Activated naive CD4-positive, alpha-beta T cell treated with anti-CD3 and anti-CD28 coated beads, Interleukin-2, amount 50 U/mL, for 16 hours (primary cell): ENCODE data around the gene MRPL4.

ENCODE experiments used
- DNase-seq: peaks from one replicate; pipeline ENCODE4 v3.0.0-alpha.2; 2020

The MRPL4 gene

GRCh38 chr19:10251792-10252694 lies at the start of gene MRPL4:
Gene MRPL4, plus strand, starts transcription at chr19:10252214. Its CDS starts 40 bp downstream, at chr19:10252254.
- peak; percentile 97 for DNase-seq

- no peak for DNase-seq
These were observed 48.3 kb upstream of the MRPL4 start for GRCh38 chr19:10203686-10204085.

- DNase-seq = no peak
These were observed 46.4 kb upstream of the MRPL4 start for GRCh38 chr19:10205636-10206035.

GRCh38 chr19:10206226-10206885 lies 45.7 kb upstream of the MRPL4 start:
- no peak for DNase-seq

DNA sequence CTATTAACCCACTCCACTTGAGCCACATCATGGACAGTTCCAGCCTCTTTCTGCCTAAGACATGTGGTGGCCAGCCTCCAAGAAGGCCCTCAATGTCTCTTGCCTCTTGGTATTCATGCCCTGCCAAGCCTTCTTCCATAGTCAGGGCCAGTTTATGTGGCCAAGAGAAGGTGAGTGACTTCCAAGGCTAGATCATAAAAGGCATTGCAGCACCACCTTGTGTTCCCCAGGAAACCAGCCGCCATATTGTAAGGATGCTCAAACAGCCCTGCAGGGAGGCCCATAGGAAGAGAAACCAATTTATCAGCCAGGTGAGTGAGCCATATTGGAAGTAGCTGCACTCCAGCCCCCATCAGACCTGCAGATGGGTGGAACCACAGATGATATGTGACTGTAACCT lies 45.0 kb upstream of the MRPL4 start:
- DNase-seq = no peak

DNA sequence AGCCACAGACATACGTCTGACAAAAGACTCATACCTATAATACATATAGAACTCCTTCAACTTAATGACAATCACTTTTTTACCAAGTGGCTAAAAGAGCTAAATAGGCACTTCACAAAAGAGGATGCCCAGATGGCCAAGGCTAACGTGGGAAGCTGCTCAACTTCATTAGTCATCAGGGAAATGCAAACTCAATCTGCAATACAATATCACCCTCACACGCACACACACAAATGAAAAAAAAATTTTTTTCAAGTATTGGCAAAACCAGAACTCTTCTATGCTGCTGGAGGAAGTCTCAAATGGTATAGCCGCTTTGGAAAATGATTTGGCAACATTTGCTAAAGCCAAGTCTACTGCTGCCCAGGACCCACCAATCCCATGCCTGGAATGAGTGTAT lies 42.7 kb upstream of the MRPL4 start:
- DNase-seq = no peak

DNA sequence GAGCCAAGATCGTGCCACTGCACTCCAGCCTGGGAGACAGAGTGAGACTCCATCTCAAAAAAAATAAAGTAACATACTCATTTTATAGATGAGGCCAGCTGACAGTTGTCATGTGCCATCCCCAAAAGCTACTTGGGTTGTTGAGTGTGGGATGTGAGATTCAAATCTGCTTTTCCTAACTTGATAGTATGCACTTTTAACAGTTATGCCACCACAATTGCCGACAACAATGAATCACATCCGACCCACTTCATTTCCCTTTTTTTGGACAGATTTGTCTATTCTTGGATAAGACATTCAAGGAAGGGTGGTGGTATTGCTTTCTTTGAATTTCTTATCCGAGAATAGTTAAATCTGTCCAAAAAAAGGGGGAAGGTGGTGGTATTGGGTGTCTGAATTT lies 41.0 kb upstream of the MRPL4 start:
- DNase-seq = no peak

DNA sequence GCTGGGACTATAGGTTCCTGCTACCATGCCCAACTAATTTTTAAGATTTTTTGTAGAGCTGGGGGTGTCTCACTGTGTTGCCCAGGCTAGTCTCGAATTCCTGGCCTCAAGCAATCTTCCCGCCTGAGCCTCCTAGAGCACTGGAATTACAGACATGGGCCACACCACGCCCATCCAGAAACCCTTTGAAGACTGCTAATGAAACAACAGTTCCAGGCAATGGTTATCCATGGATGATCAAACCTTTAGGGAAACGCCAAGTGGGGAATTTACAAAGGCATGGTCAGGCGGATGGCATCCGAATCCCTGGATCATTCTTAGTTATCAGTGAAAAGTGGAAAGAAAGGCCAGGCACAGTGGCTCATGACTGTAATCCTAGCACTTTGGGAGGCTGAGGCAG lies 40.3 kb upstream of the MRPL4 start:
- no peak for DNase-seq

- DNase-seq = no peak
These were observed 37.2 kb upstream of the MRPL4 start for GRCh38 chr19:10214784-10215183.

DNA sequence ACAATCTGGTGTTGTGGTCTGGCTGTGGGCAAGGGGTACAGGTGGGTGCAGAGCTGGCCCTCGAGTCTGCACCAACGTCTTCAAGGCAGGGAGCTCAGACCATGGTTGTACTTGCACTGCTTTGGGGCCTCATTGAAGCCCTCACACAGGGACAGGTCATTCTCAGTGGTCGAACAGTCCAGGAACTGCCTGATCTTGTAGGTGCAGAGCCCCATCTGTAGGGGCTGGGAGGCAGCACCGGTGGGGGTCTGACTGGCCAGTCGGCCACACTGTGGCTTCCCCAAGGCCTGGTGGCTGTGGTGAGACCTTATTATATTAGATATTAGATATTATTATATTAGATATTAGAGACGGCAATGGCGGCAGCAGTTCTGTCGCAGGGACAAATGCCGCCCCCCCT lies 34.9 kb upstream of the MRPL4 start:
- DNase-seq = no peak

GRCh38 chr19:10219678-10220077 lies 32.3 kb upstream of the MRPL4 start:
- no peak for DNase-seq

GRCh38 chr19:10220695-10221094 lies 31.3 kb upstream of the MRPL4 start:
- DNase-seq = no peak

DNA sequence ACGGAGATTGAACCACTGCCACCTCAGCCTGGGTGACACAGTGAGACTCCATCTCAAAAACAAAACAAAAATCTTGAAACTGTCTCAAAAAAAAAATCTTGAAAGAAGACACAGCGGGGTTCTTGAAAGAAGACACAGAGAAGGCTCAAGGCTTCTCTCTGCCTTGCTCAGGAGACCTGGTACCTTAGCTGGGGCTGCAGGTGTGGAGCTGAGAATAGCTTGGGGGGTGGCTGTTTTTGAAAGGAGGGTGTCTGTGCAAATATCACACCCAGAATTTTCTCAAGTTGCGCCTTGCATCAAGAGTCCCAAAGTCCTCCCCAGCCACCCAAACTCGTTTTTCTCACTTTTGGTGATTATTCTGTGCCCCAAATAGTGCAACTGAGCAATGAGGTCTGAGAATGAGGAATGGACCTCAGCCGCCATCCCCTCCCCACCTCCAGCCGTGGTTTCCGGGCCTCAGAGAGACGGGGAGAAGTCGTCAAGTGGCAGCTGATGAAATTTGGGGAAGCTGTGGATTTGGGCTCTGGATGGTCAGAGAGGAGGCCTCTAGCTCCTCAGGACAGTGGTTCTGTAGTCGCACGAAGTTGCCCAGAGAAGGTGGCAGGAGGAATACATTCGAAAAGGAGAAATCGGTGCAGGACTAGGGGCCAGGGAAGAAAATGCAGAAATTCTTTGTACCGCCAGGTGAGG lies 29.7 kb upstream of the MRPL4 start:
- no peak for DNase-seq

DNA sequence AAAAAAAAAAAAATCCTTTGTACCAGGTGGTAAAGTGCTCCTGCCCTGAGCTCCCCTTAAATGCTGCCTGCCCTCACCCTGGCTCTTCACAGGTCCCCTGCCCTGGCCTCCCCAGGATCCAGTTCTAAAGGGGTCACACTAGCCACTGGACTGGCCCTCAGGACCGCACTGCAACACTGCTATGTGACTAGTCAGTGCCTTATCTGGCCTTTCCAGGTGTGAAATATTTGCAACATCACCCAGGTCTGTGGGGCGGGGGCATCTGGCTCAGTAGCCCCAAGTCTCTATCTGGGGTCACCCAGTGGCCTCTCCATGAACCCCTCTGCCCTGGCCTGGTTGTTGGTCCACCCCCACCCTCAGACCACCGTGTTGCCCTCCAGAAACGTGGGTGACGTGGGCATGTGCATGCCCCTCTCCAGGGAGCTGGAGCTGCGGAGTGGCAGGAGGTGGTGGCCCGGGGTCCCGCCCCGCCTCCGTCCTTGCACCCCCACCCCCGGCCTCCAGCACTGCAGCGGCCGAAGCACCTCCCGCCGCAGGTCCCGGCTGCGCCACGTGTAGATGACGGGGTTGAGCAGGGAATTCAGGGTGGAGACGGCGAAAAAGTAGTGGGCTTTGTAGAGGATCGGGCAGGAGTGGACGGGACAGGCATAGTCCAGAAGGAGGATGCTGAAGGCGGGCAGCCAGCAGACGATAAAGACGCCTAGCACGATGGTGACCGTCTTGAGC lies 28.4 kb upstream of the MRPL4 start:
- no peak for DNase-seq

DNA sequence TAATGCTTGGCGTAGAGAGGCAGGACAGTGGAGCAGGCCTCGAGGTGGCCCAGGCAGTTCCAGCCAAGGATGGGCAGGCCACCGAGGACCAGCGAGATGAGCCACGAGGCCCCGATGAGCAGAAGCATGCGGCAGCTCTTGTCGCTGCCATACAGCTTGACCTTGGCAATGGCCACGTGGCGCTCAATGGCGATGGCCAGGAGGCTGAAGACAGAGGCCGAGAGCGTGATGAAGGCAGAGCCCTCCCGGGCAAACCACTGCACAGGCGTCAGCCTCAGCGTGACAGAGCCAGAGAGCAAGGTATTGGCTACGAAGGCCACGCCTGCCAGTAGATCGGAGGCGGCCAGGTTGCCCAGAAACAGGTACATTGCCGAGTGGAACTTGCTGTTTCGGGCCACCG lies 27.7 kb upstream of the MRPL4 start:
- DNase-seq = no peak

- DNase-seq = no peak
These were observed 26.0 kb upstream of the MRPL4 start for GRCh38 chr19:10226021-10226375.

- no peak for DNase-seq
These were observed 25.5 kb upstream of the MRPL4 start for GRCh38 chr19:10226376-10227025.

DNA sequence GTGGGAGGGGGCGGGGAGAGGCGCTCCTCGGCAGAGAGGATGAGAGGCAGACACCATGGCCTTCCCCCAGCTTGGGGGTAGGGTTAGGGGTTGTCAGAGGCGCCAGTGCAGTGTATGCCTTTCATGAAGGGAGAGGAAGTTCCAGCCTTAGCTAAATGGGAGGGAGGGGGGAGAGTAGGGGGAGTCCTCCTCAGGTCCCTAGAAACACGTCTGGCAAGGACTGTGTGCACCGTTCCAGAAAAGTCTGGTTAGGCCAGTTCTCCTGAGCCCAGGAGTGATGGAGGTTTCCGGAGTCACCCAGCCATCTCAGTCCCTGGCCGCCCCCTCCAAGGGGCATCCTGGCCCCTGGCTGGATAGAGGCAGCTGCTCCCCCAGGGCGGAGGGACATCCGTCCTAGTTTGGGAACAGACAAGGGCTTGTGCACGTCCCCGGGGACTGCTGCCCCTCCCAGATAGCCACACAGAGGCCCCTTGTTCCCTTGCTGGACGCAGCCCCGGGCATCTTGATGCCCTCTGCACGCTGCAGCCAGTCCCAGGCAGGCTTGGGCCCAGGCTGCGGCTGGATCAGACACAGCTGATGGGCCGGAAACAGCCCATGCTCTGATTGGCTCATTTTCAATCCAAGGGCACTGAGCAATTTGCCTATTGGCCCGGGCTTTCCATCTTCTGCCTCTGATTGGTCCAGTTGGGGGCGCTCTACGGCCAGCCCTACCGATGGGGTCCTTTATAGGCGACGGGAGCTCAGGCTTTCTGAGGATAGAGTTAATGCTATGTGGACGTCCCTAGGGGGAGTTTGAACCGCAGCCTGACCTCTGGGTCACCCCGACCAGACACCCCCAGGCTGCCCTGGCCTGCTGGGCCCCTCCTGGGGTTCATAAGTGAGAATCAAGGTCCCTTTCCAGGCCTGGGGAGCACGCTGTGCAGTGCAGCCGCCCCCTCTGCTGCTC lies 24.7 kb upstream of the MRPL4 start:
- no peak for DNase-seq

GRCh38 chr19:10228393-10228792 lies 23.6 kb upstream of the MRPL4 start:
- no peak for DNase-seq

- DNase-seq = peak; percentile 41
These were observed 23.1 kb upstream of the MRPL4 start for GRCh38 chr19:10228920-10229319.

DNA sequence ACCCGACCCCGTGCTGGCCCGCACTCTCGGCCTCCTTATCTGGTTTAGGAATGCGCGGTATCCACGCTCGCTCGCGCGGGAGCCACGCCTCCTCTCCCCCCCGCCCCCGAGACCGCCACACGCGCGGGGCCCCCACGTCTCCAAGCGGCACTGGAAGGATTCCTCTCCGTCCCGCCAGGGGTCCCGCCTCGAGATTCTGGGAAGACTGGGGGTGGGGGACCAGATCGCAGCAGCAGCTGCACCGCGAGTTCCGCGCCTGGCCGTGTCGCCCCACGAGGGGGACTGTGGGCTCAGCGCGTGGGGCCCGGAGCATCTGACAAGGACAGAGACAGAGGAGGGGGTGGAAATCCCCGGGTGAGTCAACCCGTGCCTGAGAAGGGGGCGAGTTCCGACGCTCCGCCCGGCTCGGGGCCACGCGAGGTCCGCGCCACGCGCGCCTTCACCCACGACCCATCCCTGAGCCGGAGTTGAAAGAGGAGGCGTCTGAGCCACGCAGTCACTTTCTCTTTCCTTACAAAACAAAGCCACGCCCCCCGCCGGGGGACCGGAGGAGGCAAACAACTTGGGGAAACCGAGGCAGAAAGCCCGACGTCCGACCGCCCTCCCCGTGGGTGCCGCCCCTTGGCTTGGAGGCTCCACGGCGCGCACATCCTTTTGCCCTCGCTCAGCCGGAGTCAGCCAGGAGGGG lies 21.7 kb upstream of the MRPL4 start:
- peak; percentile 79 for DNase-seq
